LNCaP clone FGC (cell line): Measurements from ENCODE around the gene SLC25A38.
"Not testable (repeated sequence)": the region's sequence is repeated elsewhere in the genome, so short reads cannot be mapped to it uniquely, and the experiment has no call there.

Source experiments
- DNase-seq: peaks from one replicate; pipeline ENCODE4 v3.0.0-alpha.2; 2011; ENCODE audit warnings: low read depth
- H3K4me3 ChIP-seq: 2 replicates; pipeline ENCODE4 v1.5.1; 2011; ENCODE audit warnings: mild to moderate bottlenecking, low read depth, low read length, control low read depth
- TF ChIP-seq, protein P1 (sequence below): IDR thresholded peaks from 2 replicates; pipeline ENCODE4 v1.5.1; 2012; ENCODE audit warnings: mild to moderate bottlenecking; ENCODE audit not compliant: control insufficient read depth, insufficient read depth; ENCODE audit errors: extremely low read depth

Gene SLC25A38

GRCh38 chr3:39414421-39414907 is 31.3 kb downstream of the SLC25A38 start:
- TF ChIP-seq, protein P1, sequence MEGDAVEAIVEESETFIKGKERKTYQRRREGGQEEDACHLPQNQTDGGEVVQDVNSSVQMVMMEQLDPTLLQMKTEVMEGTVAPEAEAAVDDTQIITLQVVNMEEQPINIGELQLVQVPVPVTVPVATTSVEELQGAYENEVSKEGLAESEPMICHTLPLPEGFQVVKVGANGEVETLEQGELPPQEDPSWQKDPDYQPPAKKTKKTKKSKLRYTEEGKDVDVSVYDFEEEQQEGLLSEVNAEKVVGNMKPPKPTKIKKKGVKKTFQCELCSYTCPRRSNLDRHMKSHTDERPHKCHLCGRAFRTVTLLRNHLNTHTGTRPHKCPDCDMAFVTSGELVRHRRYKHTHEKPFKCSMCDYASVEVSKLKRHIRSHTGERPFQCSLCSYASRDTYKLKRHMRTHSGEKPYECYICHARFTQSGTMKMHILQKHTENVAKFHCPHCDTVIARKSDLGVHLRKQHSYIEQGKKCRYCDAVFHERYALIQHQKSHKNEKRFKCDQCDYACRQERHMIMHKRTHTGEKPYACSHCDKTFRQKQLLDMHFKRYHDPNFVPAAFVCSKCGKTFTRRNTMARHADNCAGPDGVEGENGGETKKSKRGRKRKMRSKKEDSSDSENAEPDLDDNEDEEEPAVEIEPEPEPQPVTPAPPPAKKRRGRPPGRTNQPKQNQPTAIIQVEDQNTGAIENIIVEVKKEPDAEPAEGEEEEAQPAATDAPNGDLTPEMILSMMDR, result no peak
- peak; percentile 38 for DNase-seq
- no peak overlapping the region for H3K4me3 ChIP-seq

- H3K4me3 ChIP-seq, DNase-seq: not testable (repeated sequence)
These were observed 32.1 kb downstream of the SLC25A38 start for GRCh38 chr3:39415302-39415701.

DNA sequence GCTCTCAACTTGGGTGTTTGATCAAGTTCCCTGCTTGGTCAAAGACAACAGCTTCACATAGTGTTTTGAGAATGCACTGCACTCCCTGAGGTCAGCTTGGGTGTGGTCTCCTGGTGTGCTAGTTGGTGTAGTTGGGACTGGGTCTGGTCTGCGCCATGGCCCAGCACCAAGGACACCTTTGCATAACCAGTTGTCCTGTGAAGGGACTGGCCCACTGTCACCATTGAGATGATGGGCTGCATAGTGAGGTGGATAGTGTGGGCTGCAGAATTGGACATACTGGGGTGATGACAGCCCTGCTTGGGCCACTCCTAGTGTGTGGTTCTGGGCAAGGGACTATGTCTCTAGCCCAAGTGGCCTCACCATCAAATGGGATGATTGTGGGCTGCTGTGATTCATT is 32.8 kb downstream of the SLC25A38 start:
- no peak overlapping the region for H3K4me3 ChIP-seq
- no peak for DNase-seq
- TF ChIP-seq, protein P1, result no peak

DNA sequence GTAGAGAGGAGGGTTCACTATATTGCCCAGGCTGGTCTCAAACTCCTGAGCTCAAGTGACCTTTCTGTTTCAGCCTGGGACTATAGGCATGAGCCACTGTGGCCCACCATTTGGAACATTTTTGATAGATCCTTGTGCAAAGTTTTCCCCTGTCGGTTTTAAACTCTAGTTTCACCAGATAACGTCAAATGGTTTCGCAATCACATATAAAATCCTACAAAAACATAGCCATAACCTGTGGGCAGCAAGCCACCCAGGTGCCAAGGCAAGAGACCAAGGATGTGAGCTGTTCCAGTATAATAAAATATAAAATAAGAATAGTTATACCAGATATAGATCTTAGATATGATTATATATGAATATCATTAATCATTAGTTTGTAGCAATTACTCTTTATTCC is 33.8 kb downstream of the SLC25A38 start:
- not testable (repeated sequence) for H3K4me3 ChIP-seq, DNase-seq

- not testable (repeated sequence) for H3K4me3 ChIP-seq, DNase-seq
These were observed 35.5 kb downstream of the SLC25A38 start for GRCh38 chr3:39418556-39419225.

GRCh38 chr3:39419742-39420315 is 36.7 kb downstream of the SLC25A38 start:
- H3K4me3 ChIP-seq, result no peak overlapping the region
- TF ChIP-seq, protein P1, result no peak
- DNase-seq, result peak; percentile 66

DNA sequence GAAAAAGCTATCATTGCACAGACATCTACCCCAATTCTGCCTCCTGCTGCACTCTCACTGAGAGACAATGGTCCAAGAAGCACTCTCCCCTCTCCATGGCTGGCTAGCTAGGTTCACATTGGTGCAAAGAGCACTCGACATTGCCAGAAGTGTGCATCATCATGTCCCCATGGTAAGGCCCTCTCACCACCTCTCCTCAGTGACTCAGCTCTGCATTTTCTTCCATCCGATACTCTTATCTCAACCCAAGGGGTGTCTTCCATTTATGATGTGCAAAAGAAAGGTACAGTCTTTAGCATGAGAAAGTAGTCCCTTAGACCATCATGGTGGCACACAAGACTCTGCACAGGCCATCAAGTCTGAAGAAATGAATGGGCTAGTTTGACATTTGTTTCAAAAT is 37.4 kb downstream of the SLC25A38 start:
- no peak overlapping the region for H3K4me3 ChIP-seq
- TF ChIP-seq, protein P1, result no peak
- DNase-seq, result no peak

DNA sequence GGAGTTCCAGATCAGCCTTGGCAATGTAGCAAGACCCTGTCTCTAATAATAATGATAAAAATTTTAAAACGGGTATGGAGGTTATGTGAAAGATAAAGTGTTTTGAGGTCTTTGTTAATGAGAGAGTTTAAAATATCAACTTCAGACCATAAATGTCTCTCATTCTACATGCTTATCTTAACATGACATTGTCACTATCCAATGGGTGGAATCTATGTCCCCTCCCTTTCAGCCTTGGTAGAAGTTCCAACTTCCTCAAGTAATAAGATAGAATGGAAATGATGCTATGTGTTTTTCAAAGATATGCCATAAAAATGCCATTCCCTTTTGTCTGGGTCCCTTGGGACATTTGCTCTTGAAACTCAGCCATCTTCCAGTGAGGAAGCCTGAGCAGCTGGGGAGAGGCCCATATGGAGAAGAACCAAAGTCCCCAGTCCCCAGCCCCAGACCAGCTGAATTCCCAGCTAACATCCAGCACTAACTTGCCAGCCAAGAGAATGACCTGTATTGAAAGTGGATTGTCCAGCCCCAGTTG is 40.3 kb downstream of the SLC25A38 start:
- TF ChIP-seq, protein P1, result no peak
- no peak for DNase-seq
- H3K4me3 ChIP-seq, result no peak overlapping the region
